ENCODE measurements around the gene CELA2A. TPM values are rescaled to one million over a fixed set of nuclear protein-coding genes. Genes with fewer than 3 reads are reported as not detected.
"Not testable (repeated sequence)": the region's sequence is repeated elsewhere in the genome, so short reads cannot be mapped to it uniquely, and the experiment has no call there.

Gene CELA2A
- total and polyA plus RNA-seq, 11 donors: 0.76 to 1.0 (median 0.84) TPM; not detected in 6

- WGBS, 4 donors: 69 to 81% (median 78%) methylated on average over 3 of the region's 3 CpGs
- no peak overlapping the region for H3K27ac ChIP-seq
- intact Hi-C loops (cut with DNase I): no loop called here
- H3K36me3 ChIP-seq: no peaks in the 10 kb centered on the region
- H3K9me3 ChIP-seq: peaks cover 0 to 7% (median 0%) of the 10 kb centered on the region in 12 donors
- DNase-seq (no peak), ATAC-seq (no peak)
- H3K4me1 ChIP-seq: no peaks in the 10 kb centered on the region
- no peak for TF ChIP-seq POLR2A (IDR thresholded peaks at IDR 0.05)
- TF ChIP-seq CTCF (IDR thresholded peaks at IDR 0.05): no peak
- peaks cover 0 to 4% (median 0%) of the 10 kb centered on the region in 9 donors for H3K27me3 ChIP-seq
- no peak overlapping the region for H3K4me3 ChIP-seq
These were observed 2.3 kb upstream of the CELA2A start for GRCh38 chr1:15454256-15454655.

- TF ChIP-seq CTCF (IDR thresholded peaks at IDR 0.05): no peak
- TF ChIP-seq POLR2A (IDR thresholded peaks at IDR 0.05): no peak
- DNase-seq (no peak), ATAC-seq (no peak)
- WGBS, 4 donors: 77 to 100% (median 94%) methylated on average over 4 to 6 of the region's 6 CpGs
- H3K27ac ChIP-seq: no peak overlapping the region
- H3K4me1 ChIP-seq: no peaks in the 10 kb centered on the region
- H3K4me3 ChIP-seq: no peak overlapping the region
- intact Hi-C loops (cut with DNase I): no loop called here
- H3K9me3 ChIP-seq: peaks cover 0 to 7% (median 0%) of the 10 kb centered on the region in 12 donors
- no peaks in the 10 kb centered on the region for H3K36me3 ChIP-seq
- peaks cover 0 to 4% (median 0%) of the 10 kb centered on the region in 9 donors for H3K27me3 ChIP-seq
These were observed 1.0 kb upstream of the CELA2A start for GRCh38 chr1:15455522-15455921.

- Histone ChIP-seq H3K27me3 (peaks cover 0 to 4% (median 0%) of the 10 kb centered on the region in 9 donors), H3K4me3 (no peak overlapping the region), H3K36me3 (no peaks in the 10 kb centered on the region), H3K27ac (no peak overlapping the region), H3K9me3 (no peaks in the 10 kb centered on the region), H3K4me1 (no peaks in the 10 kb centered on the region)
- no peak for DNase-seq
- TF ChIP-seq POLR2A (IDR thresholded peaks at IDR 0.05): no peak
- TF ChIP-seq CTCF (IDR thresholded peaks at IDR 0.05): no peak
- intact Hi-C loops (cut with DNase I): no loop called here
- ATAC-seq: no peak
- WGBS, 4 donors: 79 to 90% (median 84%) methylated on average over 2 of the region's 2 CpGs
These were observed 1.1 kb downstream of the CELA2A start for GRCh38 chr1:15457585-15457984.

GRCh38 chr1:15458388-15458787, 1.9 kb downstream of the CELA2A start:
- not testable (repeated sequence) for ATAC-seq
- 65 to 84% (median 80%) methylated on average over 4 of the region's 4 CpGs for WGBS, 4 donors
- peak in 1 of 5 donors; percentile 4 for DNase-seq

More at GRCh38 chr1:15458388-15458787, 1.9 kb downstream of the CELA2A start:
- H3K4me1 ChIP-seq; H3K4me3 ChIP-seq; H3K36me3 ChIP-seq; H3K9me3 ChIP-seq; intact Hi-C loops (cut with DNase I); H3K27me3 ChIP-seq; H3K27ac ChIP-seq: not testable (repeated sequence)

All from heart left ventricle (tissue), 16 donors.